DND-41 (cell line): ENCODE data around the gene FASTKD3.
"Not testable (repeated sequence)": the region's sequence is repeated elsewhere in the genome, so short reads cannot be mapped to it uniquely, and the experiment has no call there.

Experiments used
- ATAC-seq: fragments of 200-7000 bp; cut with Tn5 transposase; 3 replicates; pipeline ENCODE4 v1.9.1; 2021; ENCODE audit warnings: low read depth; ENCODE audit not compliant: insufficient read depth
- DNase-seq: peaks from one replicate; pipeline ENCODE4 v3.0.0-alpha.2; 2020
- H2AFZ ChIP-seq: 2 replicates; pipeline ENCODE4 v1.6.0; 2012; ENCODE audit warnings: low read depth, low read length
- H3K27ac ChIP-seq: 2 replicates; pipeline ENCODE4 v1.5.1; 2012; ENCODE audit warnings: low read length, inconsistent platforms
- H3K27me3 ChIP-seq: fragments of 200-600 bp; sonication (generic); 2 replicates; pipeline ENCODE4 v1.6.0; 2012; ENCODE audit warnings: low read length, mild to moderate bottlenecking, inconsistent platforms; ENCODE audit not compliant: insufficient read depth, poor library complexity
- H3K36me3 ChIP-seq: 2 replicates; pipeline ENCODE4 v1.5.1; 2012; ENCODE audit warnings: low read length, inconsistent platforms; ENCODE audit not compliant: insufficient read depth
- H3K4me1 ChIP-seq: 2 replicates; pipeline ENCODE4 v1.5.1; 2012; ENCODE audit warnings: mild to moderate bottlenecking, low read length; ENCODE audit not compliant: insufficient read depth
- H3K4me2 ChIP-seq: 2 replicates; pipeline ENCODE4 v1.6.0; 2012; ENCODE audit warnings: mild to moderate bottlenecking, moderate library complexity, low read length, inconsistent platforms; ENCODE audit not compliant: insufficient read depth
- H3K4me3 ChIP-seq, 2 experiments: fragments of 200-600 bp in 1 of 2; shearing (Covaris generic) in 1 of 2; 2 replicates each; pipeline ENCODE4 v1.5.1; 2012 to 2016; ENCODE audit warnings: inconsistent platforms in 2 of 2, low read length in 2 of 2, mild to moderate bottlenecking in 2 of 2, low read depth in 1 of 2, moderate library complexity in 1 of 2
- H3K79me2 ChIP-seq: 2 replicates; pipeline ENCODE4 v1.6.0; 2012; ENCODE audit warnings: low read length, inconsistent platforms; ENCODE audit not compliant: insufficient read depth
- H3K9ac ChIP-seq: 2 replicates; pipeline ENCODE4 v1.6.0; 2012; ENCODE audit warnings: low read depth, mild to moderate bottlenecking, inconsistent platforms, low read length, moderate library complexity
- H3K9me3 ChIP-seq: 2 replicates; pipeline ENCODE4 v1.5.1; 2012; ENCODE audit warnings: low read length, moderate library complexity, mild to moderate bottlenecking, inconsistent platforms; ENCODE audit not compliant: insufficient read depth, severe bottlenecking
- H4K20me1 ChIP-seq: 2 replicates; pipeline ENCODE4 v1.6.0; 2012; ENCODE audit warnings: low read length; ENCODE audit not compliant: insufficient read depth
- EZH2 ChIP-seq: IDR thresholded peaks from 3 replicates; pipeline ENCODE4 v1.6.1; 2012; ENCODE audit warnings: borderline replicate concordance, low read depth, mild to moderate bottlenecking, moderate library complexity, low read length, inconsistent platforms; ENCODE audit not compliant: severe bottlenecking
- TF ChIP-seq, protein P1 (sequence below): IDR thresholded peaks from 2 replicates; pipeline ENCODE4 v1.5.1; 2012; ENCODE audit warnings: borderline replicate concordance, low read length, moderate library complexity, mild to moderate bottlenecking; ENCODE audit not compliant: poor library complexity, severe bottlenecking; ENCODE audit errors: extremely low read depth

The FASTKD3 gene, protein sequence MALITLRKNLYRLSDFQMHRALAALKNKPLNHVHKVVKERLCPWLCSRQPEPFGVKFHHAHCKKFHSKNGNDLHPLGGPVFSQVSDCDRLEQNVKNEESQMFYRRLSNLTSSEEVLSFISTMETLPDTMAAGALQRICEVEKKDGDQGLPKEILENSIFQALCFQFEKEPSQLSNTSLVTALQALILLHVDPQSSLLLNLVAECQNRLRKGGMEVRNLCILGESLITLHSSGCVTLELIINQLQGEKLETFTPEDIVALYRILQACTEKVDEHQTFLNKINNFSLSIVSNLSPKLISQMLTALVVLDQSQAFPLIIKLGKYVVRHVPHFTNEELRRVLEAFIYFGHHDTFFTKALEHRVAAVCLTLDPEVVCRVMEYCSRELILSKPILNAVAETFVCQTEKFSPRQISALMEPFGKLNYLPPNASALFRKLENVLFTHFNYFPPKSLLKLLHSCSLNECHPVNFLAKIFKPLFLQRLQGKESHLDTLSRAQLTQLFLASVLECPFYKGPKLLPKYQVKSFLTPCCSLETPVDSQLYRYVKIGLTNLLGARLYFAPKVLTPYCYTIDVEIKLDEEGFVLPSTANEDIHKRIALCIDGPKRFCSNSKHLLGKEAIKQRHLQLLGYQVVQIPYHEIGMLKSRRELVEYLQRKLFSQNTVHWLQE

DNA sequence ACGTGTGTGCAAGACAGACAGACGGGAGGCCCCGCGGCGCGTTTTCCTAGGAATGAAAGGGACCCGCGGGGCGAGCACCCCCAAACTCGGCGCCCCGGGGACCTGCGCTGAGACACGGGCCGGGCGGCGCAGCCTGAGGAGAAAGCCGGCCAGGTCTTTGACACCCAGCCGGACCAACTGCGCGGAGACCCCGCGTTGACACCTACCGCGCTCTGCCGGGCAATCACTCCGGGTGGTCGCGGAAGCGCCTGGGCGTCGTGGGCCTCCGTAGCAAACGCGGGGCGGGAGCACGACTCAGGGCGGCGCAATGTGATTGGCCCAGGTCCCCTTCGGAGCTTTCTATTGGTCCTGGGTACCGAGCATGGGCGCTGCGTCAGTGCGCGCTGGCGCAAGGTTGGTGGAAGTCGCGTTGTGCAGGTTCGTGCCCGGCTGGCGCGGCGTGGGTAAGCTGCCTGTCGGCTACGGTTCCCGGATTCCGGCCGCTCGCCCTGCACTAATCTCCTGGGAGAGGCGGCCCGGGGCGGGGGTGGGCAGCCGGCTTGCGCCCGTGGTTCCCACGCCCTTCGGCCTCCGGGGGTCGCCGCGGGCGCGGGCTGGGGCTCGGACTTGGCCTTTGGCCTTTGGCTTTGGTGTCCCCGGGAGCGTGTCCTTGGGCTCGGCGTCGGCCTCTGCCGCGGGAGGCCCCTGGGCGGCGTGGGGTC lies at the start of gene FASTKD3, which contains the start of gene MTRR:
TSS of gene FASTKD3 (minus strand) at position 259 of the 701 bp plus-strand sequence. CDS start 948 bp downstream, outside the sequence.
TSS of gene MTRR (plus strand) at position 376 of the 701 bp plus-strand sequence. CDS start 1,647 bp downstream, outside the sequence.
- H3K9me3 ChIP-seq, result no peaks in the 10 kb centered on the region
- ATAC-seq (peak; percentile 99), DNase-seq (peak; percentile 92)
- H3K4me3 ChIP-seq, result peak within 1 kb of the TSS; percentile 86 to 92
- TF ChIP-seq, protein P1, sequence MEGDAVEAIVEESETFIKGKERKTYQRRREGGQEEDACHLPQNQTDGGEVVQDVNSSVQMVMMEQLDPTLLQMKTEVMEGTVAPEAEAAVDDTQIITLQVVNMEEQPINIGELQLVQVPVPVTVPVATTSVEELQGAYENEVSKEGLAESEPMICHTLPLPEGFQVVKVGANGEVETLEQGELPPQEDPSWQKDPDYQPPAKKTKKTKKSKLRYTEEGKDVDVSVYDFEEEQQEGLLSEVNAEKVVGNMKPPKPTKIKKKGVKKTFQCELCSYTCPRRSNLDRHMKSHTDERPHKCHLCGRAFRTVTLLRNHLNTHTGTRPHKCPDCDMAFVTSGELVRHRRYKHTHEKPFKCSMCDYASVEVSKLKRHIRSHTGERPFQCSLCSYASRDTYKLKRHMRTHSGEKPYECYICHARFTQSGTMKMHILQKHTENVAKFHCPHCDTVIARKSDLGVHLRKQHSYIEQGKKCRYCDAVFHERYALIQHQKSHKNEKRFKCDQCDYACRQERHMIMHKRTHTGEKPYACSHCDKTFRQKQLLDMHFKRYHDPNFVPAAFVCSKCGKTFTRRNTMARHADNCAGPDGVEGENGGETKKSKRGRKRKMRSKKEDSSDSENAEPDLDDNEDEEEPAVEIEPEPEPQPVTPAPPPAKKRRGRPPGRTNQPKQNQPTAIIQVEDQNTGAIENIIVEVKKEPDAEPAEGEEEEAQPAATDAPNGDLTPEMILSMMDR, result no peak
- no peak for TF ChIP-seq EZH2
- H3K4me1 ChIP-seq, result peaks cover 49% of the 10 kb centered on the region
- H3K4me2 ChIP-seq, result peak within 1 kb of the TSS; percentile 82
- peak within 1 kb of the TSS; percentile 74 for H3K27ac ChIP-seq
- no peaks in the 10 kb centered on the region for H3K27me3 ChIP-seq
- H3K9ac ChIP-seq, result peak within 1 kb of the TSS; percentile 86
- H4K20me1 ChIP-seq, result peaks cover 40% of the 10 kb centered on the region
- H3K36me3 ChIP-seq, result peaks cover 51% of the 10 kb centered on the region
- peak within 1 kb of the TSS; percentile 92 for H2AFZ ChIP-seq
- peaks cover 78% of the 10 kb centered on the region for H3K79me2 ChIP-seq

- Histone ChIP-seq H2AFZ (no peak overlapping the region), H3K9ac (no peak overlapping the region), H3K79me2 (no peaks in the 10 kb centered on the region), H3K4me3 (no peak overlapping the region), H3K4me2 (no peak overlapping the region), H4K20me1 (no peaks in the 10 kb centered on the region), H3K27ac (no peak overlapping the region), H3K27me3 (no peaks in the 10 kb centered on the region), H3K36me3 (no peaks in the 10 kb centered on the region), H3K9me3 (peaks cover 3% of the 10 kb centered on the region), H3K4me1 (no peaks in the 10 kb centered on the region)
- DNase-seq (no peak), ATAC-seq (no peak)
- TF ChIP-seq, protein P1, result no peak
- no peak for TF ChIP-seq EZH2
Measured at GRCh38 chr5:7917130-7918123, 48.6 kb upstream of the FASTKD3 start.

GRCh38 chr5:7916171-7916804 lies 47.5 kb upstream of the FASTKD3 start:
- Histone ChIP-seq H2AFZ (no peak overlapping the region), H3K27me3 (no peaks in the 10 kb centered on the region), H3K9me3 (peaks cover 5% of the 10 kb centered on the region), H3K4me3 (no peak overlapping the region), H3K4me2 (no peak overlapping the region), H3K36me3 (no peaks in the 10 kb centered on the region), H3K27ac (no peak overlapping the region), H3K79me2 (no peaks in the 10 kb centered on the region), H4K20me1 (no peaks in the 10 kb centered on the region), H3K4me1 (no peaks in the 10 kb centered on the region), H3K9ac (no peak overlapping the region)
- ATAC-seq (no peak), DNase-seq (no peak)
- TF ChIP-seq, protein P1, result no peak
- TF ChIP-seq EZH2, result no peak

DNA sequence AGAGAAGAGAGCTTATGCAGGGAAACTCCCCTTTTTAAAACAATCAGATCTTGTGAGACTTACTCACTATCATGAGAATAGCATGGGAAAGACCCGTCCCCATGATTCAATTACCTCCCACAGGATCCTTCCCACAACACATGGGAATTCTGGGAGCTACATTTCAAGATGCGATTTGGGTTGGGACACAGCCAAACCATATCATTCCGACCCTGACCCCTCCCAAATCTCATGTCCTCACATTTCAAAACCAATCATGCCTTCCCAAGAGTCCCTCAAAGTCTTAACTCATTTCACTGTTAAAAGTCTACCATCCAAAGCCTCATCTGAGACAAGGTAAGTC lies 42.6 kb upstream of the FASTKD3 start:
- not testable (repeated sequence) for H3K79me2 ChIP-seq, H3K4me3 ChIP-seq, H3K27me3 ChIP-seq, DNase-seq, H3K36me3 ChIP-seq, H3K9ac ChIP-seq, H4K20me1 ChIP-seq, H3K4me1 ChIP-seq, H3K27ac ChIP-seq, H3K4me2 ChIP-seq, H2AFZ ChIP-seq, ATAC-seq
- peaks cover 19% of the 10 kb centered on the region for H3K9me3 ChIP-seq
